ENCODE results near the gene TEKT5. TPM values are rescaled to one million over a fixed set of nuclear protein-coding genes. Genes with fewer than 3 reads are reported as not detected.
A peak's percentile ranks its signal among the peaks of the same experiment; 100 is the strongest.

Gene TEKT5
- total RNA-seq, 1 experiment from 2014 or later, result not detected

DNA sequence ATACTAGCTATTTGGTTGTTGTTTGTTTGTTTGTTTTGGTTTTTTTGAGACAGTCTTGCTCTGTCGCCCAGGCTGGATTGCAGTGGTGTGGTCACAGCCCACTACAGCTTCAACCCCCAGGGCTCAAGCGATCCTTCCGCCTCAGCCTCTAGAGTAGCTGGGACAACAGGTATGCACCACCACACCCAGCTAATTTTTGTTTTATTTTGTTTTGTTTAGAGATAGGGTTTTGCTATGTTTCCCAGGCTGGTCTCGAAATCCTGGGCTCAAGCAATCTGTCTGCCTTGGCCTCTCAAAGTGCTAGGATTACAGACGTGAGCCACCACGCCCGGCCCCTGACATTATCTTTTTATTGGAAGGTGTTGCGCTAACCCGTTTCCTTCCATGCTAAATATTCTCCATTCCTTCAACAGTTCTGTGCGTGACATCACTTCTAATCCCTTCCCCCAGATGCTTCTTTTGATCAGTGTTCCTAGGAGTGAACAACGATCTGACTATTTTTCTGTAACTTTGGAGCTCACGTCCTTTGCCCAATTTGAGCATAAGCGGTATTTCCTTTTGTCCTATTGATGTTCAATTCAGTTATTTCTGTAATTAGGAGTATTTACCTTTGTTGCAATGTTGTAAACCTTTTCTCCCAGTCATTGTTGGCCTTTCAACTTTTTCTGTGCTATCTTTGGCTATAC lies 84.1 kb downstream of the TEKT5 start:
- no peak for DNase-seq (ENCODE audit: low spot score)

DNA sequence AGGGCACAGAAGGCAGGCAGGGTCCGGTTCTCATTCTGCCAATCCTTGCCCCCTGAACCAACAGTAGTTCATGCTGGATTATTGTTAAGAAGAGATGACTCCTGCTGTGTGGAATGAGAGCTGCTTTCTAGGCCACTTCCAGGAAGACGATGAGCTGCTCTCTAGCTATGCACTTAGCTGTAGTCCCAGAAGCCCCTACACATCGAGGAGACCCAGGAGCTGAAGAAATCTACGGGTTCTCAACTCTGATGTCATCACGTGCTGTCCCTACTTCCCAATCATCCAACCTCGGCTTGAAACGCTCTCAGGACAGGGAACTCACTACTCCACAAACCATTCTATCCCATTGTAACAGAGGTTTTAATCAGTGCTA lies 85.3 kb downstream of the TEKT5 start:
- no peak for DNase-seq (ENCODE audit: low spot score)

DNA sequence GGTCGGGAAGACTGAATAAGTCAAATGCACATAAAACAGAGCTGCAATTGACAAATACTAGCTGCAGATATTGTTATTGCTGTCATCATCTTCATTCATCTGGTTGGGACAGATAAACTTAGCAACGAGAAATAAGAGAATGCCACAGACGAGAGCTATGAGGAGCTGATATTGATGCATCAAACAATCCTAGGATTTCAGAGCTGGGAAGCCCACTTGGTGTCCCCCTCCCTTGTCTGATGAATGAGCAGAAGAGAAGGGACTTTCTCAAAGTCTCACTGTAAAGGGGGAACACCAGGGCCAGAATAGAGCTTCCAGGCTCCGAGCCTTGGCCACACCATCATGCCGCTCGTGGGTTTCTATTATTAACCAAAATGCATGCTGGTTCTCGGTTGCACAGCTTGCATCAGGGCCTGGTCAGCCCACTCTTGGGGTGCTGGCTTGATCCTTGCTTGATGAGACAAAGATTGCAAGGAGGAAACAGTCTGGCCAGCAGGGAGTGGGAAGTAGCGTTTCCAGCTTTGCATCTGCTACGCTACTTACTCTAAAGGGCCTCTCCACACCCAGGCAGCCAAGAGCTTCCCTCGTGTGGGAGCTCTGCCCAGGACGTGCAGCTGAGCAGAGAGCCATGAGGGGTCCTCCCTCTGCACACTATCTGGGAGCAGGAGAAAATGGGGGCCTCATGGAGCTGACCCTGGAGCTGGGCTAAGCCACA lies 85.9 kb downstream of the TEKT5 start:
- no peak for DNase-seq (ENCODE audit: low spot score)

DNA sequence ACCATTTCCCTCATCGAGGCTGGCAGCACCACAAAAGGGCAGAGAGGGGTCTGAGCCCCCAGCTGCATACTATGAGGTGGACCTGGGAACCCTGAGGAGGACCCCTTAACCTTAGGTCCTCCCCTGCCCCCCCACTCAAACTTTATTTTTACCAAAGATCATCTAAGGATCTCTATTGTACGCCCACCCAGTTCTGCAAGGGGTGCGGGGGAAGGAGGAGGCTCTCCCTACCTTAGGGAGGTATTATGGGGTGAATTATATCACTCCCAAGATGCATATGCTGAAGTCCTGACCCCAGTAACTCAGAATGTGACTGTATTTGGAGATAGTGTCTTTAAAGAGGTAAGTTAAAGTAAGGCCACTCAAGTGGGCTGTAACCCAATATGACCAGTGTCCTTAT lies 87.6 kb downstream of the TEKT5 start:
- DNase-seq (ENCODE audit: low spot score), result no peak

DNA sequence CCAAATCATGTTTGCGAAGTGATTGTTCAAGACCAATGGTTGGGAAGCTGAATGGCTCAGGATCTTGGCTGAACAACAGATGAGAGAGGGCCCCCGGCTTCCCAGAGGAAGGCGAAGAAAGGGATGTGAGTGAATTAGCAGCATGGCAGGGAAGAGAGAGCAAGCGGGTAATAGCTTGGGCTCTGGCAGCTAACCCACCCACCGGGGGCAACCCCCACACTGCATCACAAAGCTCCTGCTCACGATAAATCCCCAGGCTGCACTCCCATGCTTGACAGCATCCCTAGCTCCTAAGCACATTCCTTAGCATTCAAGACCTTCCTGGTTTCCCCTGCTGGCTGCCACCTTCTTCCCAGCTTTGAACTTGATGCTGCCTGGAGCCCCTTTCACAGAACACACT lies 88.1 kb downstream of the TEKT5 start:
- DNase-seq (ENCODE audit: low spot score), result no peak

DNA sequence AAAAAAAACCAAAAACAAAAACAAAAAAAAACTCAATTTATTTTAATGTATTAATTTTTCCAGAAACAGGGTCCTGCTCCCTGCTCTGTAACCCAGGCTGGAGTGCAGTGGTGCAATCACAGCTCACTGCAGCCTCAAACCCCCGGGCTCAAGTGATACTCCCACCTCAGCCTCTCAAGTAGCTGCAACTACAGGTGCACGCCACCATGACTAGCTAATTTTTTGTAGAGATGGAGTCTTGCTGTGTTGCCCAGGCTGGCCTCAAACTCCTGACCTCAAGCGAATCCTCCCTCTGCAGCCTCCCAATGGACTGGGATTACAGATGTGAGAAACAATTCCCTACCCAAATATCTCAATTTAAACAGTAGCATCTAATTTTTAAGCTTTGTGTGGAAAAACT lies 89.1 kb downstream of the TEKT5 start:
- DNase-seq (ENCODE audit: low spot score), result no peak

DNA sequence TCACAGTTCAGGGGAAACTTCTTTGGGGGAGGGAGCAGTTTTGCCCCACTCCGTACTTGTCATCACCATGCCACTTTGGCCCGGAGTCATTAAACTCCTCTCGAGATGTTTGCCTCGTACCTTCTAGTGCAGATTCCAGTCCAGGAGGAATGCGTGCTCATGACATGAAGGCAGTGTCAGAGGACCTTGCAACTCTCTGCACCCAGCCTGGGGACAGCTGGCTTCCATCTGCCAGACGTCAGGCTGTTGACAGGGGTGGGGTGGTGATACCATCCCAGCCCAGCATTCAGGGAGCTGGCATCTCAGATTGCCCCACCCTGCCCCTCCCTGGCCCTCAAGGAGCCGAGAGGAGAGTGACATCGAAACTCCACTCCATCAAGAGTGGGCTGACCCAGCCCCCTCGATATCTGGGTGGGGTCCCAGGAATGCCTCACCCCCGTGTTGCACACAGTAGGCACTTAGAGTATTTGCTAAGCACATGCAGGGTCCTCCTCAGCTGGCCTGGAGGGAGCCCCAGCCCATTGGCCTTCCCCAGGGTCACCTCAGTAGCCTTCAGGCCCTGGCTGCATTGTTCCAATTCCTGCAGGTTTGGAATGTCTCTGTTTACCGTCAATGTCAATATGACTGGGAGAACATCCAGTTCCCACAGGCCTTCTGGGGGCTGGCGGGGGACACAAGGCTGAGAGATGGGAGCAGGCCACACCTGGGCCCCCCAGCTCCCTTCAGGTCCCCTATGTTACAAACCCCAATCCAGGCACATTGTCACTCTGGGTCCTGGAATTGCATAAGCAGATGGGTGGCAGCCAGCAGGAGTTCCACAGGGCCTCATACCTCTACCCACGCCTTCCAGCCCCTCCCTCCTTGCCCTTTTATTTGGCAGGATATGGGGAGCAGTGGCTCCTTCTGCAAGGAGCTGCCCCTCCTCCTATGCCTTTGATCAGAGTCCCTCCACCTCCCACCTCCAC lies 93.0 kb downstream of the TEKT5 start:
- no peak for DNase-seq (ENCODE audit: low spot score)

DNA sequence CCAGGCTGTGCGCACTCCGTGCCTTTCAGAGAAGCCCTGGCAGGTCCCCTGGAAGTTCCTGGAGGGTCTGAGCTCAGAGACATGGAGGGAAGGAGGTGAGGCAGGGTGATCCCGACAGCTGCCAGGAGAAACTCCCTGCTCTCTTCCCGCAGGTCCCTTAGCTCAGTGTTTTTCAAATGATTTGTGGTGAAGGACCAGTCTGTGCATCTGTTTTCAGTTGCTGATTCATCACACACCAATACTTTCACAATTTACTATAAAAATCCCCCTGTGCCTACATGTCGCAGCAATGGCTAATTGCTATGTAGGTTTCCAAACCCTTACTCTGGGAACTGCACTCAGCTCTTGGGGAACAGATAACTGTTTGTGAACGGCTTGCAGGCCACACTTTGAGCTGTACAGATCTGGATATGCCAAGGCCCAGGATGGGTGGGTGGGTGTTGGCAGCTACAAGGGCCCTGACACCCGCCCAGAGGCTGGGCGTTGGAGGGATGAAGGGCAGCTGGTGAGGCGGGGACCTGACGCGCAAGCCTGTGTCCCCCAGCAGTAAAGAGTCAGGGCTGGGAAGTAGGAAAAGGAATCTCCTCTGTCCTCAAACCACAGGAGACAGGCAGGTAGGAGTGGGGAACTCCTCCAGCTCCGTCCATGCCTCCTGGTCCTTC lies 93.8 kb downstream of the TEKT5 start:
- no peak for DNase-seq (ENCODE audit: low spot score)

DNA sequence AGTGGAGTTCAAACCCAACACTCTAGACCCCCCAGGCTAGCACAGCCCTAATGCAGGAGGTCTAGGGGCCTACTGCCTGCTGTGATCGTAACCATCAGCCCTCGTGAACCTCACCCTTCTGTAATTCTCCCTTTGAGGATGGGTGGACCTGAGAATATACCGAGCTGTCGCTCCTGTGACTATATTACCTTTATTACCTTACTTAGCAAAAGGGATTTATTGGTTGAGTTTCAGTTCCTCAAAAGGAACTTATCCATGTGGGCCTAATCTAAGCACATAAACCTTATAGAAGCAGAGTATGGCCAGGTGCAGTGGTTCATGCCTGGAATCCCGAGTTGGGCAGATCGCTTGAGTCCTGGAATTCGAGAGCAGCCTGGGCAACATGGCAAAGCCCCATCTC lies 95.1 kb downstream of the TEKT5 start:
- DNase-seq (ENCODE audit: low spot score), result no peak

DNA sequence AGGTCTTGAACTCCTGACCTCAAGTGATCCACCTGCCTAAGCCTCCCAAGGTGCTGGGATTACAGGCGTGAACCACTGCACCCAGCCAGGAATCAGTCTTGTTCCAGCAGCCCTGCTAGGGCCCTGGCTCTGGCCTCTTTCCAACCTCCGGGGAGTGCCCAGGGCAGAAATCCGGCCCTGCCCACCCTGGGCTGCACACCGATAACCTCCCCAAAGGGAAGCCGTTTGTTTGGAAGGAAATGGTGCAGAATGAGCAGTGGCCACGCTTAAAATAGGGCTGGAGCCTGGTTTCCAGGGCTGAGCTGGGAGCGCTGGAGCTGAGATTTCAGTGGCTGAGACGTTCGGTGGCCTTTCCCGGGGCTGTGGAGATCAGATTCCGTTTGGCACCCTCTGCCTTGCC lies 96.6 kb downstream of the TEKT5 start:
- no peak for DNase-seq (ENCODE audit: low spot score)

DNA sequence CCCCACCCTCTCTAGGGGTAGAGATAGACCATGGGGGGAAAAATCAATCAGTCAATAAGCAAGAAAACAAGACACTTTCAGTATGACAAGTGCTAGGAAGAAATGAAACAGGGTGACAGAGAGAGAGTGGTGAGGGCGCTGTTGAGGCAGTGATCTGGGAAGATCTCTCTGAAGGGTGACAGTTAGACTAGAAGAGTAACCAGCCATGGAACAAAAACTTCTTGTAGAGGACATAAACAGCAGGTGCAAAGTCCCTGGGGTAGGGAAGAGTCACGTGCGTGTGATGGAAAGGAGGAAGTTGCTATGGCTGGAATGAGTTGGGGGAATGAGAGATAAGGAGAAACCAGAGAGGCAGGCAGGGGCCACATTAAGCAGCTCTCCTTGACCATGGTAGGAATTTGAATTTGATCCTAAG lies 97.5 kb downstream of the TEKT5 start:
- DNase-seq (ENCODE audit: low spot score), result no peak

DNA sequence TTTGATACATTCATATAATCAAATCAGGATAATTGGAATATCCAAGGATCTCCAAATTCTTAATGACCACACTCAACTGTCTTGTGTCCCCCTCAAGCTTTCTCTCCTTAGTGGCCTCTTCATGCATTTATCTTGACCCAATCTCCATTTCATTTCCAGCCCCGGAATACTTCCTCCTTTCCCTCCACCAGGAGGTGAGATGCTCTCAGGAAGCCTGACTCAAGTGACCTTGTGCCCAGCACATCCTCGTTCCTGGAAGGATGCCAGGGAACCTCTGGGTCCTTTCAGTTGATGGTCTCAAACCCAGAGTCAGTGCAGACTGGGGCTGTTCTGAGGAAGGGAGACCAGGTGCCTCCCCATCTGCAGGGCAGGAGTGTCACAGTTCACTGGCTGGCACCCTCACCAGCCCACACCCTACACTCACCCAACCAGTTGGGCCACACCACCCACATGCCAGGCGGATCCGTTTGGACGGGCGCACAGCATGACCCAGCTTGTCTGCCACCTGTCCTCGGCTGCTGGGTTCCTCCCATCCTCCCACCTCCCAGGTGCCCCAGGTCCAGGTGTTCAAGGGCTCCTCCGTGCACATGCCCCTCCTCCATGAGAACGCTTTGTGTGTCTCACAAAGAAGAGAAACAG lies 100.3 kb downstream of the TEKT5 start:
- no peak for DNase-seq (ENCODE audit: low spot score)

DNA sequence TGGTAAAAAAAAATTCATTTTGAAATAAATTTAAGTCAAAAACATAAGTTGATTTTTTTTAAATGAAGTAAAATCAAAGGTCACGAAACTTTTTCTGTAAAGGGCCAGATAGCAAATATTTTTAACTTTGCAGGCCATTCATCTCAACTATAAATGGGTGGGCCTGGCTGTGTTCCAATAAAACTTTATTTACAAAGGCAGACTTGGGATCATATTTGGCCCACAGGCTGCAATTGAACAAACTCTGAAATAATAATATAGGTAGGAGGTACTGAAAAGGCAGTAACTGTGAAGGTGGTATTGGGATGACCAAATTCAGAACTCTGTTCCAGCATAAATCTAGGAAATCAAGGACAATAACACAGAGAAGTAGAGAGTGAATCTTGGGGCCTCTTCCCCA lies 102.1 kb downstream of the TEKT5 start:
- DNase-seq (ENCODE audit: low spot score), result no peak

DNA sequence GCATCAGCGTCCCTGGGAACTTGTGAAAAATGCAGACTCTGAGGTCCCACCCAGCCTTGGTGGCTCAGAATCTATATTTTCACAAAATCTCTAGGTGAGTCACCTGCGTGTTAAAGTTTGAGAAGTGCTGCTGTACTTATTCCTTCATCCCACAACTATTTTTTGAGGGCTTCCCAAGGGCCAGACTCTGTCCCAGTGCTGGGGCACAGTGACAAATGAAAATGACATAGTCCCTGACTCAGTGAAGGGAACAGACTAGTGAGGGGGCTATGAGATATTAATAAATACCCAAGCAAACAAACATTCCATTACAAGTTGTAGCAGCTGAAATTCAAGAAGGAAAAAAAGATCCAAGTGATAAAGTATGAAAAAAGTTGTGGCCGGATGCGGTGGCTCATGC lies 104.4 kb downstream of the TEKT5 start:
- DNase-seq (ENCODE audit: low spot score), result no peak

DNA sequence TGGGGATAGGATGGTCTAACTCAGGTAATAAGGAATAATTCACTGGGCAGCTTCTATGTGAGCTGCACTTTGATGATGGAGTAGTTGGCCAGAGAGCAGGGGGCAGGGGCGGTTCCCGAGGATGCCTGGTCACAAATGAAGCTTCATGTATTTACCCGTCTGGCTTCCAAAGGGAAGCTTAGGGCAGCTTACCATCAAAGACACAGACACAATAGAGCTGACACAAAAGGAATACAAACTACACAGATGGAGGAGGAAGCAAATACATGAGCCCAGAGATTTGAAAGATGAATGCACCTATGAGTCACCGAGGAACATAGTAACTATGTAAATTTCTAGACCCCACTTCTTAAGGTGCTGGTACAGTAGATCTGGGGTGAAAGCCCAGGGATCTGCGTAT lies 105.6 kb downstream of the TEKT5 start:
- DNase-seq (ENCODE audit: low spot score), result no peak

DNA sequence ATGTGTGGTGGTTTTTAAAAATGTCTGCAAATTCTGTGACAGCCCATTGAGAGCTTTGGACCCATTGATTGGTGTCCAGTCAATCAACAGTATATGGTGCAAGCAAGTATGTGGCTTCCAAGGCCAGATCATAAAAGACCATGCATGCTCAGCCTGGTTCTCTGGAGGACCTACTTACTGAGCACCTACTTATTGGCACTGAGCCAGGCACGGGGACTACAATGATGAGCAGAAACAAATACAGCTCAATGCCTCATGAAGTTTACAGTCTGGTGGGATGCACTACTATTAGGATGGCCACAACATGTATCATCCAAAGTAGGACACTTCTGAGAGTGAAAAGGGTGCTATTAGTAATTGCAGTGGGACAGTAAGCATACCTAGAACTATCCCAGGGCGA lies 107.1 kb downstream of the TEKT5 start:
- no peak for DNase-seq (ENCODE audit: low spot score)

DNA sequence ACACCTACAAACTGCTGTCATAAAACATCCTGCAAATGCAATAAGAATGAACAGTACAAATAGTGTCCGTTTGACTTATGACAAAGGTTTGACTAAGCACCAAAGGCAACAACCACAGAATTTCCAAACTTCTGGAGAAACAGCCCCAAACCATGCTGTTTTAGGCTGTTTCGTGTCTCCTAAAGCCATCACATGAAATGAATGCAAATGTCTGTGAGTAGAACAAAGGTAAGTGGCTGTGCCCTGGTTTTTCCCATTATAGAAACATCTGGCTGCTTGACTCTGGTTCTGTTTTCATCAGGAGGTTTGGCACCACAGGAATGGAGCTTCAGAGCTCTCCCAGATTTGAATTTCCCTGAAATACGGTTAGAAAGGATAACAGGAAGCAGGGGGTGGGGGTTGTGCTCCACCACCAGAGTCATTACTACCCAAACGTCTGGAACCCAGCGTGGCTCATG lies 109.7 kb downstream of the TEKT5 start:
- peak; percentile 19 for DNase-seq (ENCODE audit: low spot score)

DNA sequence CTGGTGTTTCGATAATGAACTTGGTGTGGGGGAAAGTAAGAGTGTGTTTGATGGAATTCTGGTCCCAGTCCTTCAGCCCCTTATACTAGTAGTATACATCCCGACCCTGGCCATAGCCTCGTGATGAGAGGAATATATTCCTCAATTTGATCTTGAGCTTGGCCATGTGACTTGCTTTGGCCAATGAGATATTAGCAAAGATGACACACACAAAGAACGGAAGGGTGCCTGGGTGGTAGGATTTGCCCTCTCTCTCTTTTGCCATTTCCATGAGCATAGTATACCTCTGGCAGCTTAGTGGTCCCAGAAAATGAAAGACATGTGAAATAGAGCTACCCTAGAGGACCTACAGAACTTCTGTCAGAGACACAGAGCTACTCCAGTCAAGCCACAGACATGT lies 111.5 kb downstream of the TEKT5 start:
- DNase-seq (ENCODE audit: low spot score), result no peak

DNA sequence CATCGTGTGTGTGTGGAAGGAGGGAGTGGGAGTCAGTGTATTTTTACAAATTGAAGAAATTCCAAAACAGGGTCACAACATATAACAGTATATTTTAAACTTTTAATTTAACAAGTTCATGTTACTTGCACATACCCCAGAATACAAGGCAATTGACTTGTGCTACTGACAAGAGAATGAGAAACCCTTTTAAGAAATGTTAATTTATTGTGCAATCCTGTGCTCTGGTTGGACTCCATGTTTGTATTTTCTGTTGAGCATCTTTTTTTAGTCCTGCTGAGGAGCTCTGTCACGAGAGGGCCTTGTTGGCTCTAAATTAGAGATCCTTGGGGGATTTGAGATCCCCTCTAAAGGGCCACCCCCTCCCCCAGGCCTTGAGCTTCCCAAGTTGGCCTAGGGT lies 113.2 kb downstream of the TEKT5 start:
- DNase-seq (ENCODE audit: low spot score), result no peak

DNA sequence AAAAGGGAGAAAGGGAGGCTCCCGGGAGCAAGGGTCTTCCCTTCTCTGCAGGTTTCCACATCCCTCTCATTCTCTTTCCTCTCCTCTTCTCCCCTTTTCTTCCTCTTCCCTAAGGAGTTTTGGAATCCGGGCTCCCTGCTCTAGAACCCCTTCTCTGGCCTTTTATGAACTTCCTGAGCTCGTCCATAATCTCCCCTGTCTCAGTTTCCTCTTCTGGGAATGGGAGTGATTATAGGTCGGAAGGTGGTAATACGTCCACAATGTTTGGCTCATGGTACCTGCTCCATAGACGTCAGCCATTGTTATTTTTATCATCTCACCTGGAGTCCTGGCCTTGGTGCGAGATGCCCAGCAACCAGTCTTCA lies 113.9 kb downstream of the TEKT5 start:
- no peak for DNase-seq (ENCODE audit: low spot score)
